ENCODE results near the gene TMC5.
A peak's percentile ranks its signal among the peaks of the same experiment; 100 is the strongest.

TMC5 gene

GRCh38 chr16:19434584-19434983 lies 16.9 kb downstream of the TMC5 start:
- in situ Hi-C loops (cut with MboI; ENCODE audit: low pct_unique_long_range_greater_than_20kb, low sequenced_read_pairs, unreplicated experiment), result no loop called here
- no peak for DNase-seq (ENCODE audit: low spot score)
- no peak for TF ChIP-seq CTCF (IDR thresholded peaks at IDR 0.05; ENCODE audit: extremely low read depth, insufficient read depth, missing control alignments)

GRCh38 chr16:19436540-19436939 lies 18.9 kb downstream of the TMC5 start:
- in situ Hi-C loops (cut with MboI; ENCODE audit: low pct_unique_long_range_greater_than_20kb, low sequenced_read_pairs, unreplicated experiment), result no loop called here

GRCh38 chr16:19437280-19437679 lies 19.6 kb downstream of the TMC5 start:
- in situ Hi-C loops (cut with MboI; ENCODE audit: low pct_unique_long_range_greater_than_20kb, low sequenced_read_pairs, unreplicated experiment), result no loop called here
- DNase-seq (ENCODE audit: low spot score), result no peak
- TF ChIP-seq CTCF (IDR thresholded peaks at IDR 0.05; ENCODE audit: extremely low read depth, insufficient read depth, missing control alignments), result no peak

More at GRCh38 chr16:19436540-19436939, 18.9 kb downstream of the TMC5 start:
- TF ChIP-seq CTCF (IDR thresholded peaks at IDR 0.05; ENCODE audit: extremely low read depth, insufficient read depth, missing control alignments), result no peak
- peak; percentile 21 for DNase-seq (ENCODE audit: low spot score)

- in situ Hi-C loops (cut with MboI; ENCODE audit: low pct_unique_long_range_greater_than_20kb, low sequenced_read_pairs, unreplicated experiment), result no loop called here
- no peak for TF ChIP-seq CTCF (IDR thresholded peaks at IDR 0.05; ENCODE audit: extremely low read depth, insufficient read depth, missing control alignments)
- no peak for DNase-seq (ENCODE audit: low spot score)
These were observed 21.1 kb downstream of the TMC5 start for GRCh38 chr16:19438739-19439138.

- DNase-seq (ENCODE audit: low spot score), result no peak
- in situ Hi-C loops (cut with MboI; ENCODE audit: low pct_unique_long_range_greater_than_20kb, low sequenced_read_pairs, unreplicated experiment), result no loop called here
- TF ChIP-seq CTCF (IDR thresholded peaks at IDR 0.05; ENCODE audit: extremely low read depth, insufficient read depth, missing control alignments), result no peak
These were observed 21.8 kb downstream of the TMC5 start for GRCh38 chr16:19439483-19439882.

- in situ Hi-C loops (cut with MboI; ENCODE audit: low pct_unique_long_range_greater_than_20kb, low sequenced_read_pairs, unreplicated experiment), result no loop called here
- no peak for DNase-seq (ENCODE audit: low spot score)
- TF ChIP-seq CTCF (IDR thresholded peaks at IDR 0.05; ENCODE audit: extremely low read depth, insufficient read depth, missing control alignments), result no peak
These were observed 26.0 kb downstream of the TMC5 start for GRCh38 chr16:19443659-19444058.

- no peak for DNase-seq (ENCODE audit: low spot score)
- TF ChIP-seq CTCF (IDR thresholded peaks at IDR 0.05; ENCODE audit: extremely low read depth, insufficient read depth, missing control alignments), result no peak
- in situ Hi-C loops (cut with MboI; ENCODE audit: low pct_unique_long_range_greater_than_20kb, low sequenced_read_pairs, unreplicated experiment), result no loop called here
These were observed 28.7 kb downstream of the TMC5 start for GRCh38 chr16:19446300-19446846.

Data from GM13977 (cell line).